Measurements from ENCODE around the gene ATP11A. TPM values are rescaled to one million over a fixed set of nuclear protein-coding genes. Genes with fewer than 3 reads are reported as not detected.

ATP11A gene
- total and polyA plus RNA-seq, 9 of the 15 experiments (the other 6 are each of a cell fraction or from before 2014, with no cell fraction given), result 0.38 to 34.2 (median 4.2) TPM

DNA sequence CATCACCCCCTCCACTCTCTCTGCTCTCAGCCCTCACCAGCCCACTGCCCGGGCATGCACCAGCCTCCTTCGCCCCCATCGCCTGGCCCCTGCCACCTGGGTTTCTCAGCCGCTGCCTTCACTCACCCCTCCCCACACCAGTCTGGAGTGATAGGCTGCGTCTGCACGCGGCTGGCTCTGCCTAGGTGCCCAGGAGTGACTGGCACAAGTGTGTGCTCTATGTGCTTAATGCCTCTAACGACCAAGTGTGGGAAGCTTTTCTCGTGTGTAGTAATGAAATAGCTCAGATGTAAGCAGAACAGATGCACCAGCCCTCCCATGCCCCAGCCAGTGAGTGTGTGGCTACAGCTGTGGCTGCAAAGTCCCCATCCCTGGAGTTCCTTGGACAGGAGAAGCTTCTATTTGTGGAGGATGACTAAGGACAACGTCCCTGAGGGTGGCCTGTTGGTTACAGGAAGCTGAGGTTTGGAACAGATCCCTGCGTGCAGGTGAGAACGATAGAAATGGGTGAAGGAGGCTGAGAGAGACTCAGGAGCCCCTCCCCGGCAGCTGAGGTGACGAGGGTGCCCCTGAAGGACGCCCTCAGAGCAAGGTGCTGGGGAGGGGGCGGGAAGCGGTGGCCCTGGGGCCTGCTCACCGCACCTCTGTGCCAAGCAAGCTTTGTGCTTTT lies 35.6 kb downstream of the ATP11A start:
- ChIA-PET POLR2A (interaction anchor here (0.7 kb wide), 1 partner anchor 7 kb away, joined by 3 read pairs; no protein-coding TSS in a partner anchor), CTCF (ENCODE audit: low intra/inter-chr PET ratio) (no interaction called here)
- peak; percentile 33; the same call in 1 of the 2 replicates for TF ChIP-seq NFE2 (IDR thresholded peaks at IDR 0.05; ENCODE audit: low read depth)
- TF ChIP-seq POLR2B (IDR thresholded peaks at IDR 0.05; ENCODE audit: low read depth, partially characterized antibody), result no peak
- TF ChIP-seq TCF3 (CRISPR knock-in tag; IDR thresholded peaks at IDR 0.05), result 0 out of 2 replicates have a peak, but pooled peaks have one; percentile 6
- no peak for TF ChIP-seq ZC3H11A (IDR thresholded peaks at IDR 0.05; ENCODE audit: low read depth, low read length)
- TF ChIP-seq MEF2A (IDR thresholded peaks at IDR 0.05; ENCODE audit: control insufficient read depth, low read depth, low read length), result 0 out of 2 replicates have a peak, but pooled peaks have one; percentile 34
- H3K4me3 ChIP-seq, result no peak overlapping the region
- DNase-seq (ENCODE audit: extremely low read depth in 1 of 4, low spot score in 3 of 4), result no peak
- no peak overlapping the region for H3K4me2 ChIP-seq (ENCODE audit: insufficient read depth, low read length)
- FAIRE-seq, result no peak
- 0 out of 3 replicates have a peak, but pooled peaks cover 2% of the 10 kb centered on the region for H3K36me3 ChIP-seq (ENCODE audit: control insufficient read depth, insufficient read depth, low read length)
- H3K27ac ChIP-seq (ENCODE audit: extremely low read depth, low read depth, low read length), result no peak overlapping the region
- peaks cover 61% of the 10 kb centered on the region for H3K79me2 ChIP-seq (ENCODE audit: control insufficient read depth, insufficient read depth, low read length)
- H3K9me1 ChIP-seq (ENCODE audit: control insufficient read depth, insufficient read depth, low read length), result no peaks in the 10 kb centered on the region
- no TSS peak for BruUV-seq (replicated peaks)
- ATAC-seq, result peak; percentile 10; the same call in 1 of the 3 replicates
- H3K4me1 ChIP-seq (replicated peaks in 1 of 2; ENCODE audit: control insufficient read depth in 2 of 2, insufficient read depth in 2 of 2, low read length in 2 of 2), result peaks cover 31 to 56% of the 10 kb centered on the region in 2 experiments
- in situ Hi-C loops (cut with MboI) (no loop called here), intact Hi-C loops (cut with micrococcal nuclease) (no loop called here)
- no peaks in the 10 kb centered on the region for H3K27me3 ChIP-seq (ENCODE audit: control insufficient read depth in 2 of 2, insufficient read depth in 2 of 2, low read length in 2 of 2)
- H3K9me3 ChIP-seq (replicated peaks; ENCODE audit: control insufficient read depth, insufficient read depth, low read depth, low read length), result no peaks in the 10 kb centered on the region
- WGBS (ENCODE audit: insufficient coverage, low coverage, missing lambda C conversion rate), result 16% methylated on average over 7 of the region's 18 CpGs
- no peak overlapping the region for H2AFZ ChIP-seq (ENCODE audit: low read depth, low read length)
- peak overlapping the region in 1 of 2 experiments; percentile 58; a peak in 2 of 4 replicates for H3K9ac ChIP-seq (ENCODE audit: insufficient read depth in 1 of 2, low read depth in 2 of 2, low read length in 2 of 2)
- peaks cover 38% of the 10 kb centered on the region for H4K20me1 ChIP-seq (replicated peaks; ENCODE audit: control insufficient read depth, insufficient read depth, low read length)
